Peyer's patch (tissue), 4 donors: Measurements from ENCODE around the gene HMCN1.

Source experiments
- POLR2A ChIP-seq, 2 donors: fragments of 450-650 bp; IDR thresholded peaks; one replicate each; pipeline ENCODE4 v1.5.1; 2017; ENCODE audit warnings: antibody characterized with exemption in 2 of 2, mild to moderate bottlenecking in 2 of 2, moderate library complexity in 2 of 2
- TF ChIP-seq, protein P1 (sequence below), 6 experiments: fragments of 450-650 bp in 4 of 6; fragments of 200-600 bp in 2 of 6; sonication (generic) in 1 of 6; IDR thresholded peaks; one replicate each; pipeline ENCODE4 v1.5.1; 2017 to 2019; ENCODE audit warnings: antibody characterized with exemption in 6 of 6, mild to moderate bottlenecking in 3 of 6, moderate library complexity in 1 of 6

DNA sequence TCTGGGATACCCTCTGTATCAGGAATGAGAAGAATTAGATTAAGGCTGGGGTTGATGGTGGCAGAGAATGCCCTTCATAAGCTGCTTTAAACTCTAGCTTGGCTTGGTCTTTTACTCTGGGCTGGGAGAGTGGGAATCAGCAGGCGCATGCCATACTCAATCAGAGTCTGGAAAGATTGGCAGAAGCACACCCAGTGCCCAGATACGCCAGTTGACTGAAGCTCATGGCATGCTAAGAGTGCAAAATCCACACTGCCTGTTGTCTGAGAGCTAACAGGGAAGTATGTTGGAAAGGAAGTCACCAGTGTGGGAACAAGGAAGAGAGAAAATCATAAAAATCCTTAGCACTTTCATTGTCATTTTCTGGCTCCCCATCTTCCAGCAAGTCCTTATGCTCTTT is 53.0 kb downstream of the HMCN1 start:
- TF ChIP-seq, protein P1, sequence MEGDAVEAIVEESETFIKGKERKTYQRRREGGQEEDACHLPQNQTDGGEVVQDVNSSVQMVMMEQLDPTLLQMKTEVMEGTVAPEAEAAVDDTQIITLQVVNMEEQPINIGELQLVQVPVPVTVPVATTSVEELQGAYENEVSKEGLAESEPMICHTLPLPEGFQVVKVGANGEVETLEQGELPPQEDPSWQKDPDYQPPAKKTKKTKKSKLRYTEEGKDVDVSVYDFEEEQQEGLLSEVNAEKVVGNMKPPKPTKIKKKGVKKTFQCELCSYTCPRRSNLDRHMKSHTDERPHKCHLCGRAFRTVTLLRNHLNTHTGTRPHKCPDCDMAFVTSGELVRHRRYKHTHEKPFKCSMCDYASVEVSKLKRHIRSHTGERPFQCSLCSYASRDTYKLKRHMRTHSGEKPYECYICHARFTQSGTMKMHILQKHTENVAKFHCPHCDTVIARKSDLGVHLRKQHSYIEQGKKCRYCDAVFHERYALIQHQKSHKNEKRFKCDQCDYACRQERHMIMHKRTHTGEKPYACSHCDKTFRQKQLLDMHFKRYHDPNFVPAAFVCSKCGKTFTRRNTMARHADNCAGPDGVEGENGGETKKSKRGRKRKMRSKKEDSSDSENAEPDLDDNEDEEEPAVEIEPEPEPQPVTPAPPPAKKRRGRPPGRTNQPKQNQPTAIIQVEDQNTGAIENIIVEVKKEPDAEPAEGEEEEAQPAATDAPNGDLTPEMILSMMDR (IDR thresholded peaks at IDR 0.05), result no peak
- no peak for TF ChIP-seq POLR2A (IDR thresholded peaks at IDR 0.05)
